ENCODE measurements around the gene XKR8.
"Not testable (repeated sequence)": the region's sequence is repeated elsewhere in the genome, so short reads cannot be mapped to it uniquely, and the experiment has no call there.

The XKR8 gene

GRCh38 chr1:27994060-27994459, 34.3 kb downstream of the XKR8 start:
- no peak for DNase-seq

GRCh38 chr1:27994526-27994925, 34.8 kb downstream of the XKR8 start:
- not testable (repeated sequence) for DNase-seq

GRCh38 chr1:27999055-27999454, 39.3 kb downstream of the XKR8 start:
- DNase-seq, result no peak

GRCh38 chr1:28002600-28002999, 42.8 kb downstream of the XKR8 start:
- no peak for DNase-seq

- not testable (repeated sequence) for DNase-seq
Measured at GRCh38 chr1:28003117-28003516, 43.3 kb downstream of the XKR8 start.

- peak; percentile 35 for DNase-seq
Measured at GRCh38 chr1:28010969-28011368, 51.2 kb downstream of the XKR8 start.

Data from EL (cell line).